IgD-negative memory B cell (primary cell): ENCODE measurements around the gene GALNT2. TPM values are rescaled to one million over a fixed set of nuclear protein-coding genes. Genes with fewer than 3 reads are reported as not detected.
A peak's percentile ranks its signal among the peaks of the same experiment; 100 is the strongest.

ENCODE experiments used
- H3K27ac Mint-ChIP-seq, 3 donors: one replicate each; pipeline ENCODE4 v1.8.0; 2020 to 2022; ENCODE audit warnings: mild to moderate bottlenecking in 3 of 3, mixed read lengths in 3 of 3, moderate library complexity in 1 of 3
- H3K27me3 Mint-ChIP-seq: one replicate; pipeline ENCODE4 v1.8.0; 2021; ENCODE audit warnings: mixed read lengths
- H3K36me3 Mint-ChIP-seq: one replicate; pipeline ENCODE4 v1.8.0; 2020; ENCODE audit warnings: mild to moderate bottlenecking, mixed read lengths
- H3K4me1 Mint-ChIP-seq, 3 donors: one replicate each; pipeline ENCODE4 v1.8.0; 2020 to 2022; ENCODE audit warnings: mixed read lengths in 3 of 3, mild to moderate bottlenecking in 1 of 3
- H3K4me3 Mint-ChIP-seq, 4 donors: one replicate each; pipeline ENCODE4 v1.8.0; 2020 to 2022; ENCODE audit warnings: mild to moderate bottlenecking in 4 of 4, mixed read lengths in 4 of 4, moderate library complexity in 3 of 4
- H3K9me3 Mint-ChIP-seq, 3 donors: one replicate each; pipeline ENCODE4 v1.8.0; 2020 to 2021; ENCODE audit warnings: mixed read lengths in 3 of 3, mild to moderate bottlenecking in 1 of 3
- polyA plus RNA-seq: library from polyadenylated mRNA; unstranded; fragments of 300-500 nt; fragmentation: Illumina TruSeq; gene quantifications from one replicate; pipeline ENCODE4 v1.2.3, GENCODE V29; 2021

The GALNT2 gene
- polyA plus RNA-seq, 1 donor from 2014 or later = 15.8 TPM

DNA sequence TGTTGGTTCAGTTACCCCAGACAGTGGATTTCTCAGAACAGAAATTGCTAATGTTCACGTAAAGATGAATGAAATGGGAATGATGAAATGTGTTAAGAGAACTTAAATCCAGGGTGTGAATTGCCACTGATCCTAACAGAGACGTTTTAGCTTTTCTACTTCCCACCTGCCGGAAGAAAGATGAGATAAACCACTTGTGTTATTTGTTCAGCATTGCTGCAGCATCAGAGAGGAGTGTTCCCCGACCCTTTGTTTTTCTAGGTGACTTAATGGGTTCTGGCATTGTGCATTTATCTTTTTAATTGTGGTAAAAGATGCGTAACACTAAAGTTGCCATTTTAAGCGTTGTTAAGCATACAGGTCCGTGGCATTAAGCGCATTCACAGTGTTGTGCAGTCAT is 122.3 kb downstream of the GALNT2 start:
- peaks cover 2 to 4% (median 2%) of the 10 kb centered on the region in 3 donors for H3K9me3 Mint-ChIP-seq
- H3K27ac Mint-ChIP-seq = no peak overlapping the region
- peaks cover 12% of the 10 kb centered on the region for H3K36me3 Mint-ChIP-seq
- peaks cover 3 to 30% (median 19%) of the 10 kb centered on the region in 3 donors for H3K4me1 Mint-ChIP-seq
- no peaks in the 10 kb centered on the region for H3K27me3 Mint-ChIP-seq
- H3K4me3 Mint-ChIP-seq = no peak overlapping the region

DNA sequence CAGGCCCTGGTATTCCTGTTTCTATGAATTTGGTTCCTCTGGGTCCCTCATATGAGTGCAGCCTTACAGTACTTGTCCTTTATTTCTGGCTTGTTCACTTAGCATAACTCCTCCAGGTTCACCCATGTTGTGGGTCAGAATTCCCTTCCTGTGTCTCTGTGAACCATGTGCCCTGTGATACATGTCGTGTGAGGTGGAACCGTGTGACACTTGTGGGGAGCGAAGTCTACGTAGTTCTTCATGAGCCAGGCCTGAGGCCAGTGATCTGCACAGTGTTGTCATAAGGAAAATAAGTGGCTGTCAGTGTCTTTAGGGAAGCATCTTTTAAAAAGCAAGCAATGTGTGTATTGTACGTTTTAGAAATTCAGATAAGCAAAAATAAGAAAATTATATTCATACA is 122.8 kb downstream of the GALNT2 start:
- Mint-ChIP-seq H3K27me3 (no peaks in the 10 kb centered on the region), H3K36me3 (peaks cover 10% of the 10 kb centered on the region), H3K9me3 (no peaks in the 10 kb centered on the region), H3K27ac (no peak overlapping the region), H3K4me1 (peaks cover 3 to 30% (median 19%) of the 10 kb centered on the region in 3 donors), H3K4me3 (peak overlapping the region in 1 of 4 donors; percentile 48)

DNA sequence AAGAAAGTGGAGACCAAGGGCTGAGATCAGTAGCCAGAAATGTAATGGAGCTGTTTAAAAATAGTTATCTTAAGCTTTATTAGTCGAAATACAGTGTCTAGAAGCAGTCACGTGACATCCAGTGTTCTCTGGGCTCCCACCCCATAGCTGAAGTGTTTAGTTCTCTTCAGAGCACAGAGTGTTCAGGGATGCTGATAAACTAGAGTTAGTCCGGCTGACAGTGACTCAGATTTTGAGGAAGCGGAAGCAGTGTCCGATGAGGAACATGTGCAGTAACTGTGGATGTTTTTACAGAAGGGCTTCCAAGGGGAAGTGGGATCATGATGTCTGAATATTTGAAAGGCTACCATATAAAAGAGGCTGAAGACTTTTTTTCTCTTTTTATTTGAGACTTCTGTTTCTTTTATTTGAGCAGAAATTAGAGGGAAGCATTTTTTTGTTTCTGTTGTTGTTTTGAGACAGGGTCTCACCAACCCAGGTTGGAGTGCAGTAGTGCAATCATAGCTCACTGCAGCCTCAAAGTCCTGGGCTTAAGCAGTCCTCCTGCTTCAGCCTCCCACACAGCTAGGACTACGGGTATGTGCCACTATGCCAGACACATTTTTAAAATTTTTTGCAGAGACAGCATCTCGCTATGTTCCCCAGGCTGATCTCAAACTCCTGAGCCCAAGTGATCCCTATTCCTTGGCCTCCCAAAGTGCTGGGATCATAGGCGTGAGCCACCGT is 124.2 kb downstream of the GALNT2 start:
- Mint-ChIP-seq H3K27ac (no peak overlapping the region), H3K36me3 (peaks cover 10% of the 10 kb centered on the region), H3K9me3 (no peaks in the 10 kb centered on the region), H3K4me1 (peaks cover 3 to 23% (median 17%) of the 10 kb centered on the region in 3 donors), H3K27me3 (no peaks in the 10 kb centered on the region), H3K4me3 (peak overlapping the region in 1 of 4 donors; percentile 3)

DNA sequence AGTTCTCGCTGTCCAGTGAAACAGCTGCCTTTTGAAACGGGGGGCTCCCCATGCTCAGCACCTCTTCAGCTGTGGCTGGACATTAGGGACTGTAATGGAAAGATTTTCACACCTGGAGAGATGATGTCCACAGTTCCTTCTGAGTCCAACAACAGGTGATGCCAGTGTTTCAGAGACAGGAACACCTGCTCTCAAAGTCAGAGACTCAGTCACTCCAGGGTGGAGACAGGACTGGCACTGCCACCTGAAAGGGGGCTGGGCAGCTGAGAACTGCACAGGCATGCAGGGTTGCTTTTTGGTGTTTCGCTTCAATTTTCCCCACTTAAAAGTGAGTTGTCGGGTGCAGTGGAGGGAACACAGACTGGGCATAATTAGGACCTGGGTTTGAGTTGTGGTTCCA is 124.8 kb downstream of the GALNT2 start:
- H3K27ac Mint-ChIP-seq = no peak overlapping the region
- peaks cover 3 to 20% (median 13%) of the 10 kb centered on the region in 3 donors for H3K4me1 Mint-ChIP-seq
- no peak overlapping the region for H3K4me3 Mint-ChIP-seq
- H3K36me3 Mint-ChIP-seq = peaks cover 10% of the 10 kb centered on the region
- no peaks in the 10 kb centered on the region for H3K9me3 Mint-ChIP-seq
- no peaks in the 10 kb centered on the region for H3K27me3 Mint-ChIP-seq

DNA sequence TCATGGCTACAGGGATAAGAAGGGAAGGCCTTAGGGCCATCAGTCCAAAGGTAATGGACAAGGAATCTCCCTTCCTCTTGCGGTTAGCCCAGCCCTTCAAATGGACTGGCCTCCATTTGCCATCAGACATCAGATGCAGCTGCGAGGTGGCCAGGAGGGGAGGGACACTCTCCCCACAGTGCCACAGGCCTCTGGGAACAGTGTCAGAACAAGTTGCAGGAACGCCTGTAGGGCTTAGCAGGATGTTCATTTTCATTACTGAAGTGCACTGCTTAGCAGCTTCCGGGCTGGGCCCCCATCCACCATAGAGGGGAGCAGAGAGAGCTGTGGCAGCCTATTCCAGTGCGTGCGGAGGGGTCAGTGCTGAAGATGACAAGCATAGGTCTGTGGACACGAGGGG is 127.5 kb downstream of the GALNT2 start:
- Mint-ChIP-seq H3K4me3 (no peak overlapping the region), H3K27me3 (no peaks in the 10 kb centered on the region), H3K27ac (peak overlapping the region in 1 of 3 donors; percentile 92), H3K4me1 (peaks cover 0 to 10% (median 10%) of the 10 kb centered on the region in 3 donors), H3K9me3 (no peaks in the 10 kb centered on the region), H3K36me3 (peaks cover 3% of the 10 kb centered on the region)

DNA sequence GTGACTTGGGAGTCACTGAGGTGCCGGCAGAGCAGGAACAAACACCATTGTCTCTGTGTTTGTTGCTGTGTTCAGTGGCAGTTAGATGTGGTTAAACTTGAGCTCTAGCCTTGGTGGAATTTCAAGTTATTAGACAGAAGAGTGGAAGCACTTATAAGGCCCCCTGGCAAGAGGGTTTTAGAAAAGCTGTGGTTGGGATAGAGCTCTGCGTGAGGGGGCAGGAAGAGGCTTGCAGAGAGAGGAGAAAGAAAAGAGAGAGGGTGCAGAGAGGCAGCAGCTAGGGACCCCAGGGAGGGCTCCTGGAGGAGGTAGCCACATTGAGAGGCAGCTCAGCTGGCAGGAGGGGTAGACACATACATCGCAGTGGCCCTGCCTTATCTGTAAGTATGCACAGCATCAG is 128.2 kb downstream of the GALNT2 start:
- H3K4me3 Mint-ChIP-seq = no peak overlapping the region
- no peaks in the 10 kb centered on the region for H3K27me3 Mint-ChIP-seq
- peak overlapping the region in 1 of 3 donors; percentile 92 for H3K27ac Mint-ChIP-seq
- H3K4me1 Mint-ChIP-seq = peaks cover 0 to 10% (median 10%) of the 10 kb centered on the region in 3 donors
- no peaks in the 10 kb centered on the region for H3K9me3 Mint-ChIP-seq
- no peaks in the 10 kb centered on the region for H3K36me3 Mint-ChIP-seq

DNA sequence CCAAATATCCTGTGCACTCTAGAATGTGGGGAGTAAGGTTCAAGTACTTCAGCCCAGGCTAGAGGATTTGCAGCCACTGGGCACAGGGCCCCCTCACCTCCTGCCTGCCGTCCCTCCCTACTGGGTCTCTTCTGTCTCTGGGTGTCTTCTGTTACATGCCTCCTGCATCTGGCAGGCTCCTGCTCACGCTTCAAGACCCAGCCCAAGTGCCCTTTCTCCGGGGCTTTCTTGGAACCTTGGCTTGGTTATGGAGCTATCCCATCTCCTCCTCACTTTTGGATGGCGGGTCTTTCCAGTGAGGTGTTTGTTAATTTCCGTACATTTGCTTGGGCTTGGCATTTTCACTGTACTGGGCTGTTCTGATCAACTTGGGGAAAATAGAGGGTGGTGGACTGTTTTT is 129.0 kb downstream of the GALNT2 start:
- H3K4me3 Mint-ChIP-seq = no peak overlapping the region
- no peaks in the 10 kb centered on the region for H3K9me3 Mint-ChIP-seq
- no peaks in the 10 kb centered on the region for H3K27me3 Mint-ChIP-seq
- H3K36me3 Mint-ChIP-seq = no peaks in the 10 kb centered on the region
- H3K27ac Mint-ChIP-seq = no peak overlapping the region
- H3K4me1 Mint-ChIP-seq = peaks cover 2 to 7% (median 7%) of the 10 kb centered on the region in 3 donors

DNA sequence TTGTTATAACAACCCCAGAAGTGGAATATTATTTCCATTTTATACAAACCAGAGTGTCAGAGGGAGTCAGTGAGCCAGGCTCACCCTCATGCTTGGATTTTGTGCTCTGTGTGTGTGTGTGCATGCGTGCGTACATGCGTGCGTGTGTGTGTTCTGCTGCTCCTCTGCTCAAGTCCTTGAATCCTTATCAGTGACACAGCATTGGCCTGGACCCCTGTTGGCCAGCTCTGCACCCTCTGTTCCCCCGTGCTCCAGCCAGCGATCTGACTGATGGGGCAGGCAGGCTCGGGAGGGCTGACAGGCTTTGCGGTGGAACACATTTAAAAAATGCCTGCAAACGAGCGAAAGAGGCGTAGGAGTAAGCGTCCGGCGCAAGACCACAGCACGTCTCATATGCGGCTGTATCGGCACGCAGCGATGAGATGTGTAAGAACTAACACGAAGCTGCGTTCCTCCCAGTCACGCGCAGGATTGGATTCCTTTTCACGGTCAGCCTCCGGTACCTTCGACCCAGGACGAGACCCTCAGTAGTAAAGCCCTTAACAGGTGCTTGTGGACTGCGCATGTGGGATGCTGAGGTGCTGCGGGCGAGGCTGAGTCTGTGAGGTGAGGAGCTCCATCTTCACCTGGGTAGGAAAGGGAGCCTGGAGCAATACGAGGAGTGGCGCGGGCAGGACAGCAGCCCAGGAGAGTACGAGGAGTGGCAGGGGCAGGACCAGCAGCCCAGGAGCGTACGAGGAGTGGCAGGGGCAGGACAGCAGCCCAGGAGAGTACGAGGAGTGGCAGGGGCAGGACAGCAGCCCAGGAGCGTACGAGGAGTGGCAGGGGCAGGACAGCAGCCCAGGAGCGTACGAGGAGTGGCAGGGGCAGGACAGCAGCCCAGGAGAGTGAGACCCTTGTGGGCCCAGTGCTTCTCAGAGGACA is 130.9 kb downstream of the GALNT2 start:
- Mint-ChIP-seq H3K27me3 (no peaks in the 10 kb centered on the region), H3K36me3 (peaks cover 6% of the 10 kb centered on the region), H3K9me3 (no peaks in the 10 kb centered on the region), H3K4me1 (peaks cover 0 to 4% (median 3%) of the 10 kb centered on the region in 3 donors), H3K27ac (peak overlapping the region in 1 of 3 donors; percentile 59), H3K4me3 (no peak overlapping the region)

DNA sequence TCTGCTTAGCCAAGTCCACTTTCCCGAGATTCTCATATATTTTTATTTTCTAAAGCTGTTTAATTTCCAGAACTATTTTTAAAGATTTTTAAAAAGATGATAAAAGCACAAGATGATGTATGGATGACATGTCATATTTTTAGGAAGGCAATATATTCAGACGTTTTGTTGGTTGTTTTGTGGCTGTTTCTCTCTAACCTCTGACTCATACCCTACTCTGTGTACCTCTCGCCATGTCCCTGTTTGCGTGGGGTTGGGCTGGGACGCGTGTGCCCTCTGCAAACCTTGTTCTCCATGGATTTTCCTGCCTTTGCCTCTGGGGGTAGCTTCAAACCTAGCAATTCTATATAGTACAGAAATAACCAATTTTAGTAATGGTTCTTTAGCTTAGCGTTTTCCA is 132.0 kb downstream of the GALNT2 start:
- Mint-ChIP-seq H3K9me3 (no peaks in the 10 kb centered on the region), H3K4me1 (peaks cover 0 to 4% (median 3%) of the 10 kb centered on the region in 3 donors), H3K27me3 (no peaks in the 10 kb centered on the region), H3K36me3 (peaks cover 6% of the 10 kb centered on the region), H3K4me3 (no peak overlapping the region), H3K27ac (peak overlapping the region in 1 of 3 donors; percentile 20)

DNA sequence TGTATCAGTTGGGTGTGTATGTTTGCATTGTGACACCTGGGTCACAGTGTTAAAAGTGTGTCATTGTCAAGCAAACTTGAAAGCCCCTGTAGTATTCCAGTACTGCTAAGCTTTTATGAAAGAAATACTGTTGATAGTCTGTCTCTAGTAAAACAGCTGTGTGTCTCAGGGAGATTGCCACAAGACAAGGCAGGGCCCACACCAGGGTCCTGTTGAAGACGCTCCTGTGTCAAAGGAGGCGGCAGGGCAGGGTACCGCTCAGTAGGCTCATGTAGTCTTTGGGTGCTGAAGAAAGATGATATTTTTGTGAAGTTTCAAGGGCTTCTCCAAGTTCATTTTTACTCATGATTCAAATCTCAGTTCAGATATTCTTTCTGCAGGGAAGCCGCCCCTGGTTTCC is 132.5 kb downstream of the GALNT2 start:
- H3K9me3 Mint-ChIP-seq = no peaks in the 10 kb centered on the region
- H3K36me3 Mint-ChIP-seq = peaks cover 6% of the 10 kb centered on the region
- peak overlapping the region in 1 of 3 donors; percentile 20 for H3K27ac Mint-ChIP-seq
- H3K27me3 Mint-ChIP-seq = no peaks in the 10 kb centered on the region
- H3K4me3 Mint-ChIP-seq = no peak overlapping the region
- peaks cover 0 to 5% (median 4%) of the 10 kb centered on the region in 3 donors for H3K4me1 Mint-ChIP-seq

DNA sequence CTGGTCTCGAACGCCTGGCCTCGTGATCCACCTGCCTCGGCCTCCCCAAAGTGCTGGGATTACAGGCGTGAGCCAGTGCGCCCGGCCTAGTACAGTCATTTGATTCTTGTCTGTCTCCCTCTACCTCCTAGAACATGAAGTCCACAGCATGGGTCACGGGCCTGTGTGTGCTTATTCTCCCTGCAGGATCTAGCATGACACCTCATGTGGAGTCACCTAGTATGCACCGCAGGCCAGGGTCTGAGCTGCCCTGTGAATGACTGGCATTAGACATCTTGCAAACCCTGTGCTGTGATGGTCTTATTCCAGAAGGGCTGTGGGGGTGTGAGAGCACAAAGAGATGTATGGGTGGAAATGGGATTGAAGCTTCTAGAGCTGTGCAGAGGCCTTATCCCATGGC is 133.2 kb downstream of the GALNT2 start:
- Mint-ChIP-seq H3K36me3 (peaks cover 6% of the 10 kb centered on the region), H3K27ac (no peak overlapping the region), H3K4me3 (no peak overlapping the region)

DNA sequence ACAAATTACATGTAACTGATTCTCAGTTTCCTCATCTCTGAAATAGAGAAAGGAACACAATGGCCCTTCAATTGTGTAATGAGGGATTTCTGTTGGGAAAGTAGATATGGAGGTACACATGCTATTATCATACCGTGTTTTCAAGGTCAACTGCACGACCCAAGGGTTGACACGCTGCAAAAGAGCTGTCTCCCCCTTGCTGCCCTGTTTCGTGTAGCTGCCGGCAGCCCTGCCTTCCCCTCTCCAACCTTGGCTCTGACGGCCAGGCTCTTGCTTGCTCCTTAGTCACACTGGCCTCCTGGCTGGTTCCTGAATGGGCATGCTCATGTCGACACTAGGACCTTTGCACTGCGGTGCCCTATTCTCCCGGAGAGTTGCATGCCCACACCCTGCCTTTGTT is 134.4 kb downstream of the GALNT2 start:
- peaks cover 6% of the 10 kb centered on the region for H3K36me3 Mint-ChIP-seq

More for the DNA sequence above, 133.2 kb downstream of the GALNT2 start:
- Mint-ChIP-seq H3K27me3 (no peaks in the 10 kb centered on the region), H3K4me1 (peaks cover 0 to 11% (median 9%) of the 10 kb centered on the region in 3 donors), H3K9me3 (no peaks in the 10 kb centered on the region)

DNA sequence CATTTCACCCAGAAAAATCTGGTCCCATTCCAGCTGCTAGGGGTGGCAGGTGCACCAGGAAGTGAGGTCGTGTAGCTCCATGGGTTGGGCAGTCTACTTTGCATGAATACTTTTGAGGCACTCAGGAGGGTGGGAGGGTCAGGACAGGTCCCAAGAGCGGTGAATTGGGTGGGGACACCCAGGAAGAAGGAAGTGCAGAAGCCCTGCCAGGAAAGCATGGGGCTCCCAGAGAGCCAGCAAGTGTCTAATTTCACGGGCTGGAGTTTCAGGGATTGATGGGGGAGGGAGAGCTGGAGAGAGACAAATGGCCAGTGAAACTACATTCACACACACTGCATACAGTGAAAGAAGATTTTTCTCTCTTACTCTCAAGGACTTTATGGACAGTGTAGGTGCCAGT is 137.8 kb downstream of the GALNT2 start:
- peak overlapping the region in 2 of 3 donors; percentile 12 to 87 for H3K27ac Mint-ChIP-seq
- no peaks in the 10 kb centered on the region for H3K9me3 Mint-ChIP-seq
- peaks cover 21 to 27% (median 24%) of the 10 kb centered on the region in 3 donors for H3K4me1 Mint-ChIP-seq
- no peak overlapping the region for H3K4me3 Mint-ChIP-seq
- H3K27me3 Mint-ChIP-seq = no peaks in the 10 kb centered on the region
- H3K36me3 Mint-ChIP-seq = peaks cover 6% of the 10 kb centered on the region

More for the DNA sequence above, 134.4 kb downstream of the GALNT2 start:
- Mint-ChIP-seq H3K27me3 (no peaks in the 10 kb centered on the region), H3K27ac (no peak overlapping the region), H3K4me3 (no peak overlapping the region), H3K4me1 (peaks cover 0 to 11% (median 9%) of the 10 kb centered on the region in 3 donors), H3K9me3 (no peaks in the 10 kb centered on the region)

DNA sequence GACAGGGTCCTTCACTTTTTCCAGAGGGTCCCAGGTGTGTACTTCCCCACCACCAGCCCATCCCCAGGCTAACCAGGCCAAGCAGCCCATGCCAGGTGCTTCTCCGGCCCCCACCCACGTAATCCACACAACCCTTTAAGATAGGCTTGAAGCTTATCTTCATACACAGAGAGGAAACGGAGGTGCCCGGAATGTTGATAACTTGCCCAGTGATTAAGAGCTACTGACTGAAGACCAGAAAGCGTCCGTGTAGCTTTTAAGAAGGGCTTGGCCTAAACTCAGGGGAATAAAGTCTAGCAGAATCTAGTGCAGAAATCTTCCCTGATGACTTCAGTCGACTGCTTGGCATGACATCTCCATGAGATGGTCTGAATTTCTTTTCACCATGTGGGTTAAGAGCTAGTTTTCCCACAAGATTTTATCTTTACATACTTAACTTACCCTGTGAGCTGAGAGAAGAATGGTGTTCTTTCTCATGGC is 138.7 kb downstream of the GALNT2 start:
- Mint-ChIP-seq H3K4me3 (no peak overlapping the region), H3K9me3 (no peaks in the 10 kb centered on the region), H3K36me3 (peaks cover 6% of the 10 kb centered on the region), H3K27ac (peak overlapping the region in 1 of 3 donors; percentile 68), H3K4me1 (peaks cover 30 to 36% (median 33%) of the 10 kb centered on the region in 3 donors), H3K27me3 (no peaks in the 10 kb centered on the region)

DNA sequence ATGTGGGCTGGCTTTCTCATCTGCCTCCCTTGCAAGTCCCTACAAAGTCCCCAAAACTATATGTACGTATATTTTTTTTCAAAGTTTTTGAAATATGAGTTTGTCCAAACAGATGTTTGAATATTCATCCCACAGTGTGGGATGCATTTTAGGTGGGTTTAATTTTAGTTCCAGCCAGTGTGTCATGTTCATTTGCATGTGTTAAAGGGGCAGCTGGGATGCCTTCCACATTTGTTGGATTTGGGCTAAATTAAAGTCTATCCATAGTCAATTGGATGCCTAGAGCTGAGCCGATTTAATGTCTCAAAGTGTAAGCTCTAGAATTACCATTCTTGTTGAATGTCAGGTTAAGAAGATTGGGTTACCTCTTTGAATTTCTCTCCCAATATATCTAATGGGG is 139.2 kb downstream of the GALNT2 start:
- Mint-ChIP-seq H3K4me1 (peaks cover 32 to 38% (median 37%) of the 10 kb centered on the region in 3 donors), H3K27me3 (no peaks in the 10 kb centered on the region), H3K27ac (peak overlapping the region in 1 of 3 donors; percentile 68), H3K4me3 (no peak overlapping the region), H3K9me3 (no peaks in the 10 kb centered on the region), H3K36me3 (peaks cover 6% of the 10 kb centered on the region)
